Endothelial cell of umbilical vein (primary cell): ENCODE data around the gene CEP120. TPM values are rescaled to one million over a fixed set of nuclear protein-coding genes. Genes with fewer than 3 reads are reported as not detected.
A peak's percentile ranks its signal among the peaks of the same experiment; 100 is the strongest.

ENCODE experiments used
- BruUV-seq: library from RNA; stranded (reverse); fragments of 400-500 nt; replicated peaks from 2 replicates; lab custom pipeline; 2021; lab: Mats Ljungman, UMichigan
- CTCF ChIA-PET: fragments of 300-600, 350-600 bp; sonication (Branson Sonifier 250); formaldehyde crosslinking; loops from one replicate; lab custom pipeline; 2021; ENCODE audit warnings: antibody characterized with exemption, inconsistent platforms; lab: Charles Lee
- POLR2A ChIA-PET: fragments of 300-600, 350-600 bp; sonication (Branson Sonifier 250); formaldehyde crosslinking; loops from one replicate; lab custom pipeline; 2021; ENCODE audit warnings: antibody characterized with exemption, inconsistent platforms; lab: Charles Lee
- DNase-seq: peaks from one replicate; pipeline ENCODE4 v3.0.0-alpha.2; 2011; ENCODE audit warnings: low read depth, low spot score
- FAIRE-seq: peaks from 2 replicates; lab custom pipeline; 2011; peaks lifted over from hg19 to GRCh38; lab: Jason Lieb, UNC
- H2AFZ ChIP-seq: 2 replicates; pipeline ENCODE4 v1.6.0; 2012; ENCODE audit warnings: low read depth, low read length, control low read depth, inconsistent platforms
- H3K27ac ChIP-seq: 2 replicates; pipeline ENCODE4 v1.5.1; 2011; ENCODE audit warnings: low read depth, mild to moderate bottlenecking, control low read depth, low read length, moderate library complexity; ENCODE audit not compliant: insufficient read depth
- H3K27me3 ChIP-seq, 2 experiments: 2 replicates each; pipeline versions ENCODE4 v1.6.0 to v1.6.1; 2011; ENCODE audit warnings: low read length in 2 of 2, mixed read lengths in 1 of 2; ENCODE audit not compliant: control insufficient read depth in 2 of 2, insufficient read depth in 2 of 2
- H3K36me3 ChIP-seq, 2 experiments: 2 replicates in 1 of 2; 3 replicates in 1 of 2; pipeline ENCODE4 v1.5.1; 2011; ENCODE audit warnings: low read length in 2 of 2, mild to moderate bottlenecking in 1 of 2, moderate library complexity in 1 of 2; ENCODE audit not compliant: control insufficient read depth in 2 of 2, insufficient read depth in 2 of 2; ENCODE audit errors: extremely low read depth in 1 of 2
- H3K4me1 ChIP-seq: 3 replicates; pipeline ENCODE4 v1.5.1; 2011; ENCODE audit warnings: mild to moderate bottlenecking, low read length; ENCODE audit not compliant: control insufficient read depth, insufficient read depth; ENCODE audit errors: extremely low read depth
- H3K4me2 ChIP-seq: 2 replicates; pipeline ENCODE4 v1.6.1; 2011; ENCODE audit warnings: low read length, control low read depth, mixed read lengths; ENCODE audit not compliant: insufficient read depth
- H3K4me3 ChIP-seq, 3 experiments: fragments of 200-600 bp in 1 of 3; sonication (generic), shearing (Covaris generic) in 1 of 3; replicated peaks in 1 of 3; 2 replicates each; pipeline ENCODE4 v1.5.1; 2011 to 2016; ENCODE audit warnings: control low read depth in 3 of 3, low read length in 3 of 3, mild to moderate bottlenecking in 2 of 3, inconsistent platforms in 1 of 3, low read depth in 1 of 3, moderate library complexity in 1 of 3; ENCODE audit not compliant: insufficient read depth in 1 of 3
- H3K79me2 ChIP-seq: 2 replicates; pipeline ENCODE4 v1.6.0; 2012; ENCODE audit warnings: low read length, inconsistent platforms; ENCODE audit not compliant: control insufficient read depth, insufficient read depth
- H3K9ac ChIP-seq: replicated peaks from 2 replicates; pipeline ENCODE3; 2011; ENCODE audit warnings: low read length, control low read depth; ENCODE audit not compliant: insufficient read depth; ENCODE audit errors: extremely low read depth
- H3K9me1 ChIP-seq: replicated peaks from 3 replicates; pipeline ENCODE4 v1.6.0; 2011; ENCODE audit warnings: mild to moderate bottlenecking, low read length; ENCODE audit not compliant: control insufficient read depth, insufficient read depth; ENCODE audit errors: extremely low read depth
- H3K9me3 ChIP-seq: replicated peaks from 2 replicates; pipeline ENCODE4 v1.5.1; 2012; ENCODE audit warnings: low read length, inconsistent platforms; ENCODE audit not compliant: control insufficient read depth, insufficient read depth
- H4K20me1 ChIP-seq: replicated peaks from 2 replicates; pipeline ENCODE3; 2011; ENCODE audit warnings: mild to moderate bottlenecking, low read length; ENCODE audit not compliant: control insufficient read depth, insufficient read depth; ENCODE audit errors: extremely low read depth
- CTCF ChIP-seq, 2 donors: IDR thresholded peaks; 1 replicate in 1 of 2; 2 replicates in 1 of 2; pipeline ENCODE4 v1.5.1; 2011; ENCODE audit warnings: low read length in 2 of 2, mild to moderate bottlenecking in 2 of 2, moderate library complexity in 2 of 2, control low read depth in 1 of 2, inconsistent platforms in 1 of 2, low read depth in 1 of 2; ENCODE audit not compliant: insufficient read depth in 1 of 2; ENCODE audit errors: extremely low read depth in 1 of 2
- EZH2 ChIP-seq: IDR thresholded peaks from 2 replicates; pipeline ENCODE4 v1.6.1; 2012; ENCODE audit warnings: borderline replicate concordance, low read depth, mild to moderate bottlenecking, moderate library complexity, low read length, inconsistent platforms; ENCODE audit not compliant: severe bottlenecking
- FOS ChIP-seq: IDR thresholded peaks from 2 replicates; pipeline ENCODE4 v1.6.1; 2011; ENCODE audit warnings: mild to moderate bottlenecking, low read length, moderate library complexity, borderline replicate concordance; ENCODE audit not compliant: insufficient read depth
- GATA2 ChIP-seq: IDR thresholded peaks from 2 replicates; pipeline ENCODE4 v1.7.0; 2011; ENCODE audit warnings: low read depth, mild to moderate bottlenecking, moderate library complexity, mixed read lengths, low read length; ENCODE audit not compliant: insufficient read length, insufficient read depth
- JUN ChIP-seq: IDR thresholded peaks from 2 replicates; pipeline ENCODE4 v1.6.1; 2011; ENCODE audit warnings: borderline replicate concordance, low read depth; ENCODE audit not compliant: insufficient read length, insufficient read depth
- MAX ChIP-seq: IDR thresholded peaks from 2 replicates; pipeline ENCODE4 v1.6.1; 2011; ENCODE audit not compliant: insufficient read depth, insufficient read length
- MYC ChIP-seq: IDR thresholded peaks from one replicate; pipeline ENCODE4 v1.6.1; 2011; ENCODE audit warnings: mild to moderate bottlenecking, low read depth, low read length
- POLR2A ChIP-seq: IDR thresholded peaks from 2 replicates; pipeline ENCODE4 v1.6.1; 2012; ENCODE audit warnings: low read depth, mild to moderate bottlenecking, control low read depth, low read length
- POLR2AphosphoS5 ChIP-seq: IDR thresholded peaks from 2 replicates; pipeline ENCODE4 v1.6.1; 2012; ENCODE audit warnings: low read depth, mild to moderate bottlenecking, control low read depth, low read length, moderate library complexity; ENCODE audit not compliant: insufficient read depth
- dilution Hi-C: fragments of 300-500 bp; cut with MboI; formaldehyde crosslinking; loops from one replicate; pipeline ENCODE4 v1.15.0; 2019; ENCODE audit warnings: low sequenced_read_pairs; ENCODE audit not compliant: extremely low pct_ligation_motif_present
- intact Hi-C: fragments of 100-400 bp; cut with micrococcal nuclease; formaldehyde crosslinking; loops from one replicate; pipeline ENCODE4 v1.10.0; 2022
- polyA plus RNA-seq, 4 experiments: library from polyadenylated mRNA; depleted of rRNA in 3 of 4; stranded (reverse) in 3 of 4; unstranded in 1 of 4; fragments of >200 nt; gene quantifications; 2 replicates each; pipeline versions ENCODE4 v1.2.1 to v1.2.3, GENCODE V29; 2011 to 2012; ENCODE audit warnings: missing spikeins in 1 of 4
- total RNA-seq: library from RNA; stranded (reverse); gene quantifications from 2 replicates; pipeline ENCODE4 v1.2.3, GENCODE V29; 2021

The CEP120 gene
- total and polyA plus RNA-seq, 2 donors (not counting 3 experiments of a cell fraction or from before 2014, with no cell fraction given), result 6.6 to 18.8 TPM

DNA sequence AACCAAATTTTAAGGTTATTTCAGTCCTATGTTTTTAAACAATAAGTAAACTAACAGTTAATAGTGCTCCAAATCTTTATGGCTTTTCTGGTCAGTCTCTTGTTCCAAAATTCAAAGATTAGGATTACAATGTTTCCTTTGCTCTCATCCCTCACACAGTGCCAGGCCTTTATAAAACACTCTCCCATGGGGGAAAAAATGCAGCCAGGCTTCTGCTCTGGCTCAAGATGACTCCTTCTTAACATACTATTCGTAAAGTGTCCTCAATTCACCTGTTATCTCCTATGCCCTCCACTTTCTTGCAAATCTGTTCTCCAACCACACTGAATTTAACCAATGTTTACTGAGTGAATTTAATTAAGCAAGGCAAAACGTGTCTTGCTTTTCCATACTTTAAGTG, 1.4 kb downstream of the CEP120 start:
- H3K9ac ChIP-seq, result no peak overlapping the region

DNA sequence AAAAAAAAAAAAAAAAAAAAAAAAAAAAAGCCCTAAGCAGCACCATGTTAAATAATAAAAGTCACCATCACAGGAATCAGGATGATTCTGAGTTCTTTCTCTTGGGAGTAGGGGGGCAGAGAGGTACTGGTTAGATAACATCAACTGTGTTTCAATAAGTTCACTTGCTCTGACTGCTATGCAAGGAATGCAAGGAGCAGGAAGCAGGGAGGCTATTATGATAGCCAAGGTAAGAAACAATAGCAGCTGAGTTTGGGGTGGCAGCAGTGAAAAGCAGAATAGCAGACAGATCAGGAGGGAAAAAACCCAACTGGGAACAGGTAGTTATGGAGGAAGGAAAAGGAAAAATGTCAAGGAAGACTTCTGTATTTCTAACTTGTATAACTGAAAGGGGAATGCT, 8.2 kb downstream of the CEP120 start:
- ChIA-PET POLR2A (no interaction called here), CTCF (interaction anchor here (1.2 kb wide), 1 partner anchor 196 kb away, joined by 4 read pairs; no protein-coding TSS in a partner anchor)
- intact Hi-C loops, result no loop called here
- DNase-seq, result peak; percentile 14
- H3K79me2 ChIP-seq, result no peaks in the 10 kb centered on the region
- H3K4me1 ChIP-seq, result no peaks in the 10 kb centered on the region
- no peaks in the 10 kb centered on the region for H4K20me1 ChIP-seq
- H3K9me3 ChIP-seq, result no peaks in the 10 kb centered on the region
- no peak overlapping the region for H3K27ac ChIP-seq
- BruUV-seq, result no TSS peak
- no peak overlapping the region for H3K4me3 ChIP-seq
- H3K27me3 ChIP-seq, result no peaks in the 10 kb centered on the region
- H3K9me1 ChIP-seq, result no peaks in the 10 kb centered on the region
- H3K36me3 ChIP-seq, result no peaks in the 10 kb centered on the region
- no peak overlapping the region for H3K9ac ChIP-seq
- TF ChIP-seq MYC, result no peak
- no peak for TF ChIP-seq POLR2A
- TF ChIP-seq FOS, result no peak
- no peak for TF ChIP-seq GATA2
- TF ChIP-seq CTCF (IDR thresholded peaks at IDR 0.05; ENCODE audit: extremely low read depth in 1 of 2, insufficient read depth in 1 of 2, low read depth in 1 of 2, low read length in 2 of 2), result no peak
- TF ChIP-seq POLR2AphosphoS5, result no peak
- TF ChIP-seq MAX, result no peak
- no peak for TF ChIP-seq EZH2
- no peak for TF ChIP-seq JUN
- H2AFZ ChIP-seq, result no peak overlapping the region
- dilution Hi-C loops, result no loop called here
- H3K4me2 ChIP-seq, result no peak overlapping the region
- FAIRE-seq, result no peak

More for the DNA sequence above, 1.4 kb downstream of the CEP120 start:
- no TSS peak for BruUV-seq
- peaks cover 11% of the 10 kb centered on the region for H3K4me1 ChIP-seq
- H3K27me3 ChIP-seq, result no peaks in the 10 kb centered on the region
- no peaks in the 10 kb centered on the region for H3K9me3 ChIP-seq
- H3K36me3 ChIP-seq, result no peaks in the 10 kb centered on the region
- ChIA-PET CTCF (interaction anchor here (1.8 to 2.9 kb wide), 4 partner anchors 89 to 189 kb away, joined by 5 to 42 read pairs (median 19); partner anchors contain the start of gene CSNK1G3), POLR2A (interaction anchor here (2.5 kb wide), 1 partner anchor 89 kb away, joined by 34 read pairs; the partner anchor contains the start of gene CSNK1G3)
- H3K79me2 ChIP-seq, result peaks cover 16% of the 10 kb centered on the region
- FAIRE-seq (no peak), DNase-seq (peak; percentile 7)
- H2AFZ ChIP-seq, result no peak overlapping the region
- no peaks in the 10 kb centered on the region for H3K9me1 ChIP-seq
- no peak overlapping the region for H3K27ac ChIP-seq
- TF ChIP-seq POLR2A (no peak), GATA2 (no peak), JUN (no peak), FOS (no peak), MYC (no peak)
- H4K20me1 ChIP-seq, result no peaks in the 10 kb centered on the region
- dilution Hi-C loops (no loop called here), intact Hi-C loops (loop anchor here (2.0 kb wide), 1 partner anchor 525 kb away; no protein-coding TSS in a partner anchor)
- H3K4me2 ChIP-seq, result peak overlapping the region; percentile 93
- H3K4me3 ChIP-seq, result peak overlapping the region in 1 of 3 experiments; percentile 94
